GM12878 (cell line): ENCODE results near the gene PIK3R2. TPM values are rescaled to one million over a fixed set of nuclear protein-coding genes. Genes with fewer than 3 reads are reported as not detected.

Experiments
- ATAC-seq: fragments of 200-7000 bp; cut with Tn5 transposase; 3 replicates; pipeline ENCODE4 v1.9.1; 2020; ENCODE audit warnings: mild to moderate bottlenecking, moderate library complexity
- BruUV-seq: library from RNA; stranded (reverse); fragments of 400-500 nt; replicated peaks from 2 replicates; lab custom pipeline; 2021; lab: Mats Ljungman, UMichigan
- CTCF ChIA-PET: fragments of 300-600 bp; sonication (Branson Sonifier 250); formaldehyde crosslinking; extraction: SDS; loops from one replicate; lab custom pipeline; 2021; ENCODE audit warnings: inconsistent platforms; lab: Yijun Ruan, JAX
- POLR2A ChIA-PET: fragments of 350-600 bp; formaldehyde crosslinking; extraction: SDS; loops from one replicate; lab custom pipeline; 2021; ENCODE audit warnings: inconsistent platforms; lab: Charles Lee
- RAD21 ChIA-PET: fragments of 300-600 bp; sonication (Branson Sonifier 250); formaldehyde crosslinking; loops from one replicate; lab custom pipeline; 2023; ENCODE audit warnings: antibody characterized with exemption; ENCODE audit not compliant: unreplicated experiment; lab: Charles Lee
- SMC1A ChIA-PET: fragments of 300-600 bp; sonication (Branson Sonifier 250); formaldehyde crosslinking; loops from one replicate; lab custom pipeline; 2023; ENCODE audit not compliant: unreplicated experiment, uncharacterized antibody; lab: Charles Lee
- DNase-seq: peaks from one replicate; pipeline ENCODE4 v3.0.0-alpha.2; 2011; ENCODE audit warnings: low read depth, low spot score
- FAIRE-seq: peaks from 3 replicates; lab custom pipeline; 2011; peaks lifted over from hg19 to GRCh38; lab: Jason Lieb, UNC
- H2AFZ ChIP-seq: 2 replicates; pipeline ENCODE4 v1.6.0; 2011; ENCODE audit warnings: low read depth, low read length, control low read depth; ENCODE audit not compliant: control insufficient read depth
- H3K27ac ChIP-seq: 2 replicates; pipeline ENCODE4 v1.5.1; 2011; ENCODE audit warnings: control low read depth; ENCODE audit not compliant: control insufficient read depth, insufficient read depth
- H3K27me3 ChIP-seq, 2 experiments: replicated peaks in 1 of 2; 2 replicates each; pipeline versions ENCODE4 v1.6.0 to v1.6.1; 2011; ENCODE audit warnings: low read length in 1 of 2; ENCODE audit not compliant: control insufficient read depth in 2 of 2, insufficient read depth in 2 of 2
- H3K36me3 ChIP-seq, 2 experiments: 2 replicates each; pipeline ENCODE4 v1.5.1; 2011; ENCODE audit warnings: low read length in 1 of 2; ENCODE audit not compliant: control insufficient read depth in 2 of 2, insufficient read depth in 2 of 2
- H3K4me1 ChIP-seq: 2 replicates; pipeline ENCODE4 v1.6.1; 2011; ENCODE audit warnings: mild to moderate bottlenecking, low read length, moderate library complexity, mixed read lengths; ENCODE audit not compliant: control insufficient read depth, insufficient read depth
- H3K4me2 ChIP-seq: 2 replicates; pipeline ENCODE4 v1.6.0; 2011; ENCODE audit warnings: control low read depth; ENCODE audit not compliant: control insufficient read depth, insufficient read depth
- H3K4me3 ChIP-seq: fragments of 200-600 bp; sonication (generic); 2 replicates; pipeline ENCODE4 v1.5.1; 2016
- H3K79me2 ChIP-seq: 2 replicates; pipeline ENCODE4 v1.6.0; 2011; ENCODE audit warnings: low read length; ENCODE audit not compliant: control insufficient read depth, insufficient read depth
- H3K9ac ChIP-seq: 2 replicates; pipeline ENCODE4 v1.8.0; 2011; ENCODE audit warnings: low read length, control low read depth, mixed read lengths; ENCODE audit not compliant: control insufficient read depth, insufficient read depth
- H3K9me3 ChIP-seq: replicated peaks from 3 replicates; pipeline ENCODE4 v1.5.1; 2011; ENCODE audit warnings: mild to moderate bottlenecking, low read length; ENCODE audit not compliant: control insufficient read depth, insufficient read depth
- H4K20me1 ChIP-seq: 2 replicates; pipeline ENCODE4 v1.6.0; 2011; ENCODE audit not compliant: control insufficient read depth, insufficient read depth
- CBX3 ChIP-seq: fragments of 200-600 bp; sonication (generic); IDR thresholded peaks from 2 replicates; pipeline ENCODE4 v1.6.1; 2016; ENCODE audit warnings: low read depth, borderline replicate concordance
- CREB1 ChIP-seq: IDR thresholded peaks from 2 replicates; pipeline ENCODE4 v1.6.1; 2012; ENCODE audit warnings: low read depth, mild to moderate bottlenecking, inconsistent platforms
- HSF1 ChIP-seq: fragments of 150-350 bp; IDR thresholded peaks from 2 replicates; pipeline ENCODE4 v1.6.1; 2014; ENCODE audit warnings: mild to moderate bottlenecking, low read depth, low read length
- MXI1 ChIP-seq: fragments of 150-350 bp; IDR thresholded peaks from 2 replicates; pipeline ENCODE4 v1.6.1; 2011; ENCODE audit warnings: low read depth, mild to moderate bottlenecking, inconsistent platforms, low read length, improper control_type of control experiment
- PBX3 ChIP-seq: IDR thresholded peaks from 2 replicates; pipeline ENCODE4 v1.6.1; 2011; ENCODE audit warnings: mild to moderate bottlenecking, low read depth, low read length, moderate library complexity; ENCODE audit not compliant: insufficient replicate concordance
- SMC3 ChIP-seq: IDR thresholded peaks from 2 replicates; pipeline ENCODE4 v1.6.1; 2011; ENCODE audit warnings: low read length, improper control_type of control experiment, borderline replicate concordance
- WGBS: methylation state at CpG from one replicate; pipeline ENCODE4 v1.1.6; 2016; ENCODE audit warnings: low lambda C conversion rate; ENCODE audit not compliant: insufficient replicate concordance, insufficient coverage; ENCODE audit errors: missing lambda C conversion rate; 5-methylcytosine and 5-hydroxymethylcytosine counted together
- in situ Hi-C: fragments of 300-500 bp; cut with MboI; formaldehyde crosslinking; loops from 9 replicates; pipeline ENCODE4 v1.14.3; 2018; ENCODE audit warnings: mixed read lengths
- intact Hi-C: fragments of 100-400 bp; cut with micrococcal nuclease; formaldehyde crosslinking; loops from one replicate; pipeline ENCODE4 v1.14.2; 2022; ENCODE audit not compliant: unreplicated experiment
- polyA plus RNA-seq, 11 experiments: library from polyadenylated mRNA; depleted of rRNA in 4 of 11; unstranded in 6 of 11; stranded (reverse) in 5 of 11; fragments of >200 nt; fragmentation: Nextera tagmentation in 4 of 11; fragmentation: Illumina TruSeq in 1 of 11; extraction: Ambion mirVana in 4 of 11; extraction: Trizol in 1 of 11; gene quantifications; 1 replicate in 1 of 11; 2 replicates in 10 of 11; pipeline versions ENCODE4 v1.2.1 to v1.2.3, GENCODE V29; 2011 to 2016; ENCODE audit warnings: inconsistent platforms in 2 of 11, missing spikeins in 2 of 11, low read depth in 1 of 11
- total RNA-seq, 4 experiments: library from RNA; depleted of rRNA in 3 of 4; stranded (reverse); fragments of >200 nt in 3 of 4; fragmentation: Illumina TruSeq in 1 of 4; extraction: Trizol in 1 of 4; gene quantifications; 2 replicates each; pipeline versions ENCODE4 v1.2.1 to v1.2.3, GENCODE V29; 2013 to 2021
- TF ChIP-seq, protein P1 (sequence below): fragments of 450-650 bp; IDR thresholded peaks from 2 replicates; pipeline ENCODE4 v1.6.1; 2016; ENCODE audit warnings: mild to moderate bottlenecking
- TF ChIP-seq, protein P2 (sequence below), 3 experiments: IDR thresholded peaks in 2 of 3; conservative IDR thresholded peaks in 1 of 3; 2 replicates each; pipeline ENCODE4 v1.5.1; 2011; ENCODE audit warnings: low read depth in 3 of 3, low read length in 3 of 3, mild to moderate bottlenecking in 3 of 3, control low read depth in 2 of 3, moderate library complexity in 2 of 3, inconsistent platforms in 1 of 3, mixed read lengths in 1 of 3; ENCODE audit not compliant: control insufficient read depth in 2 of 3, insufficient read depth in 1 of 3; ENCODE audit errors: extremely low read depth in 1 of 3
- TF ChIP-seq, protein P3 (sequence below): fragments of 450-650 bp; IDR thresholded peaks from 2 replicates; pipeline ENCODE4 v1.6.1; 2017; ENCODE audit warnings: mild to moderate bottlenecking, moderate library complexity

PIK3R2 gene
- total and polyA plus RNA-seq, 10 of the 15 experiments (the other 5 are each of a cell fraction or from before 2014, with no cell fraction given) = 0.26 to 22.6 (median 2.5) TPM

GRCh38 chr19:18202778-18203407, 49.9 kb downstream of the PIK3R2 start:
- FAIRE-seq (peak; percentile 72), ATAC-seq (peak; percentile 9), DNase-seq (no peak)
- H3K9ac ChIP-seq = no peak overlapping the region; the same call in 1 of the 2 replicates
- no peaks in the 10 kb centered on the region for H4K20me1 ChIP-seq
- no TSS peak for BruUV-seq
- peak overlapping the region; percentile 82 for H2AFZ ChIP-seq
- CTCF ChIA-PET = interaction anchor here (0.8 to 11.7 kb wide), 4 partner anchors 10 to 126 kb away, joined by 3 to 213 read pairs (median 17); partner anchors contain the start of gene MPV17L2
- H3K79me2 ChIP-seq = peaks cover 9% of the 10 kb centered on the region
- 1% methylated on average over 32 of the region's 32 CpGs for WGBS
- in situ Hi-C loops = no loop called here
- no peak overlapping the region for H3K27ac ChIP-seq
- POLR2A ChIA-PET = interaction anchor here (0.7 to 3.4 kb wide), 6 partner anchors 8 to 155 kb away, joined by 3 to 22 read pairs (median 8); partner anchors contain the start of gene MPV17L2
- H3K4me3 ChIP-seq = peak overlapping the region; percentile 86
- intact Hi-C loops = loop anchor here (10.0 kb wide), 1 partner anchor 212 kb away; the partner anchor contains the start of gene SSBP4
- H3K4me2 ChIP-seq = peak overlapping the region; percentile 56
- SMC1A ChIA-PET = interaction anchor here (0.6 to 9.5 kb wide), 8 partner anchors 8 to 146 kb away, joined by 3 to 121 read pairs (median 4); a partner anchor contains a TSS
- peaks cover 6% of the 10 kb centered on the region for H3K4me1 ChIP-seq
- RAD21 ChIA-PET = interaction anchor here (0.6 to 8.1 kb wide), 13 partner anchors 11 to 137 kb away, joined by 3 to 175 read pairs (median 5); partner anchors contain the start of genes JUND, MPV17L2 and PIK3R2
- no peaks in the 10 kb centered on the region for H3K9me3 ChIP-seq
- no peaks in the 10 kb centered on the region for H3K27me3 ChIP-seq
- peaks cover 0 to 12% of the 10 kb centered on the region in 2 experiments; a peak in 2 of 4 replicates for H3K36me3 ChIP-seq
- TF ChIP-seq, protein P1, sequence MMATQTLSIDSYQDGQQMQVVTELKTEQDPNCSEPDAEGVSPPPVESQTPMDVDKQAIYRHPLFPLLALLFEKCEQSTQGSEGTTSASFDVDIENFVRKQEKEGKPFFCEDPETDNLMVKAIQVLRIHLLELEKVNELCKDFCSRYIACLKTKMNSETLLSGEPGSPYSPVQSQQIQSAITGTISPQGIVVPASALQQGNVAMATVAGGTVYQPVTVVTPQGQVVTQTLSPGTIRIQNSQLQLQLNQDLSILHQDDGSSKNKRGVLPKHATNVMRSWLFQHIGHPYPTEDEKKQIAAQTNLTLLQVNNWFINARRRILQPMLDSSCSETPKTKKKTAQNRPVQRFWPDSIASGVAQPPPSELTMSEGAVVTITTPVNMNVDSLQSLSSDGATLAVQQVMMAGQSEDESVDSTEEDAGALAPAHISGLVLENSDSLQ = peak; percentile 83
- TF ChIP-seq SMC3 (peak; percentile 36; the same call in 1 of the 2 replicates), MXI1 (peak; percentile 83), PBX3 (peak; percentile 43), CBX3 (no peak), CREB1 (no peak; the same call in 1 of the 2 replicates), HSF1 (no peak)
- TF ChIP-seq, protein P2, sequence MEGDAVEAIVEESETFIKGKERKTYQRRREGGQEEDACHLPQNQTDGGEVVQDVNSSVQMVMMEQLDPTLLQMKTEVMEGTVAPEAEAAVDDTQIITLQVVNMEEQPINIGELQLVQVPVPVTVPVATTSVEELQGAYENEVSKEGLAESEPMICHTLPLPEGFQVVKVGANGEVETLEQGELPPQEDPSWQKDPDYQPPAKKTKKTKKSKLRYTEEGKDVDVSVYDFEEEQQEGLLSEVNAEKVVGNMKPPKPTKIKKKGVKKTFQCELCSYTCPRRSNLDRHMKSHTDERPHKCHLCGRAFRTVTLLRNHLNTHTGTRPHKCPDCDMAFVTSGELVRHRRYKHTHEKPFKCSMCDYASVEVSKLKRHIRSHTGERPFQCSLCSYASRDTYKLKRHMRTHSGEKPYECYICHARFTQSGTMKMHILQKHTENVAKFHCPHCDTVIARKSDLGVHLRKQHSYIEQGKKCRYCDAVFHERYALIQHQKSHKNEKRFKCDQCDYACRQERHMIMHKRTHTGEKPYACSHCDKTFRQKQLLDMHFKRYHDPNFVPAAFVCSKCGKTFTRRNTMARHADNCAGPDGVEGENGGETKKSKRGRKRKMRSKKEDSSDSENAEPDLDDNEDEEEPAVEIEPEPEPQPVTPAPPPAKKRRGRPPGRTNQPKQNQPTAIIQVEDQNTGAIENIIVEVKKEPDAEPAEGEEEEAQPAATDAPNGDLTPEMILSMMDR (IDR thresholded peaks at IDR 0.05 in 2 of 3, conservative IDR thresholded peaks at IDR 0.05 in 1 of 3; ENCODE audit: control insufficient read depth in 2 of 3, extremely low read depth in 1 of 3, insufficient read depth in 1 of 3, low read depth in 3 of 3, low read length in 3 of 3) = peak; percentile 24 to 48 (median 41); a peak in 4 of 6 replicates
- TF ChIP-seq, protein P3, sequence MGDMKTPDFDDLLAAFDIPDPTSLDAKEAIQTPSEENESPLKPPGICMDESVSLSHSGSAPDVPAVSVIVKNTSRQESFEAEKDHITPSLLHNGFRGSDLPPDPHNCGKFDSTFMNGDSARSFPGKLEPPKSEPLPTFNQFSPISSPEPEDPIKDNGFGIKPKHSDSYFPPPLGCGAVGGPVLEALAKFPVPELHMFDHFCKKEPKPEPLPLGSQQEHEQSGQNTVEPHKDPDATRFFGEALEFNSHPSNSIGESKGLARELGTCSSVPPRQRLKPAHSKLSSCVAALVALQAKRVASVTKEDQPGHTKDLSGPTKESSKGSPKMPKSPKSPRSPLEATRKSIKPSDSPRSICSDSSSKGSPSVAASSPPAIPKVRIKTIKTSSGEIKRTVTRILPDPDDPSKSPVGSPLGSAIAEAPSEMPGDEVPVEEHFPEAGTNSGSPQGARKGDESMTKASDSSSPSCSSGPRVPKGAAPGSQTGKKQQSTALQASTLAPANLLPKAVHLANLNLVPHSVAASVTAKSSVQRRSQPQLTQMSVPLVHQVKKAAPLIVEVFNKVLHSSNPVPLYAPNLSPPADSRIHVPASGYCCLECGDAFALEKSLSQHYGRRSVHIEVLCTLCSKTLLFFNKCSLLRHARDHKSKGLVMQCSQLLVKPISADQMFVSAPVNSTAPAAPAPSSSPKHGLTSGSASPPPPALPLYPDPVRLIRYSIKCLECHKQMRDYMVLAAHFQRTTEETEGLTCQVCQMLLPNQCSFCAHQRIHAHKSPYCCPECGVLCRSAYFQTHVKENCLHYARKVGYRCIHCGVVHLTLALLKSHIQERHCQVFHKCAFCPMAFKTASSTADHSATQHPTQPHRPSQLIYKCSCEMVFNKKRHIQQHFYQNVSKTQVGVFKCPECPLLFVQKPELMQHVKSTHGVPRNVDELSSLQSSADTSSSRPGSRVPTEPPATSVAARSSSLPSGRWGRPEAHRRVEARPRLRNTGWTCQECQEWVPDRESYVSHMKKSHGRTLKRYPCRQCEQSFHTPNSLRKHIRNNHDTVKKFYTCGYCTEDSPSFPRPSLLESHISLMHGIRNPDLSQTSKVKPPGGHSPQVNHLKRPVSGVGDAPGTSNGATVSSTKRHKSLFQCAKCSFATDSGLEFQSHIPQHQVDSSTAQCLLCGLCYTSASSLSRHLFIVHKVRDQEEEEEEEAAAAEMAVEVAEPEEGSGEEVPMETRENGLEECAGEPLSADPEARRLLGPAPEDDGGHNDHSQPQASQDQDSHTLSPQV = no peak
